Gastrocnemius medialis (tissue), 4 donors: ENCODE measurements around the gene ACTL7A.

ENCODE experiments used
- POLR2A ChIP-seq, 2 donors: fragments of 450-650 bp; IDR thresholded peaks; one replicate each; pipeline ENCODE4 v1.6.1; 2017; ENCODE audit warnings: antibody characterized with exemption in 2 of 2, mild to moderate bottlenecking in 2 of 2, moderate library complexity in 2 of 2
- TF ChIP-seq, protein P1 (sequence below), 5 experiments: fragments of 450-650 bp in 3 of 5; fragments of 200-600 bp in 2 of 5; sonication (generic) in 2 of 5; IDR thresholded peaks in 4 of 5; conservative IDR thresholded peaks in 1 of 5; 1 replicate in 4 of 5; 2 replicates in 1 of 5; pipeline ENCODE4 v1.5.1; 2016 to 2019; ENCODE audit warnings: antibody characterized with exemption in 5 of 5, mild to moderate bottlenecking in 3 of 5, moderate library complexity in 3 of 5

DNA sequence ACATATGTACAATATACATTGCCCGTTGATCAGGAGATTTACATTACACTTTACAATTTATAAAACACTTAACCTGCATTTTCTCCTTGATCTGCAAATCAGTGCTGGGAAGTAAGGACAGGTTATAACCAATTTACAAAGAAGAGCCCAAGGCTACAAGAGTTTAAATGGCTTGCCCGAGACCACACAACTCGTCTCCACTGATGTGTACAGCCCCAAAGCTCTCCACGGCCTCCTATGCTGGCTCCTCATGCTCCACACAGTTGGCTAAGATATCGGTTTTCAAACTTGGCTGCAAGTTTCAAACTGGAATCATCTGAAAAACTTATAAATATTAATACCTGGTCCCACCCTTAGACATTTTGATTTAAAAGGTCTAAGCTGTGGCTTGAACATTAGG lies 16.6 kb upstream of the ACTL7A start:
- no peak for TF ChIP-seq POLR2A (IDR thresholded peaks at IDR 0.05)
- TF ChIP-seq, protein P1, sequence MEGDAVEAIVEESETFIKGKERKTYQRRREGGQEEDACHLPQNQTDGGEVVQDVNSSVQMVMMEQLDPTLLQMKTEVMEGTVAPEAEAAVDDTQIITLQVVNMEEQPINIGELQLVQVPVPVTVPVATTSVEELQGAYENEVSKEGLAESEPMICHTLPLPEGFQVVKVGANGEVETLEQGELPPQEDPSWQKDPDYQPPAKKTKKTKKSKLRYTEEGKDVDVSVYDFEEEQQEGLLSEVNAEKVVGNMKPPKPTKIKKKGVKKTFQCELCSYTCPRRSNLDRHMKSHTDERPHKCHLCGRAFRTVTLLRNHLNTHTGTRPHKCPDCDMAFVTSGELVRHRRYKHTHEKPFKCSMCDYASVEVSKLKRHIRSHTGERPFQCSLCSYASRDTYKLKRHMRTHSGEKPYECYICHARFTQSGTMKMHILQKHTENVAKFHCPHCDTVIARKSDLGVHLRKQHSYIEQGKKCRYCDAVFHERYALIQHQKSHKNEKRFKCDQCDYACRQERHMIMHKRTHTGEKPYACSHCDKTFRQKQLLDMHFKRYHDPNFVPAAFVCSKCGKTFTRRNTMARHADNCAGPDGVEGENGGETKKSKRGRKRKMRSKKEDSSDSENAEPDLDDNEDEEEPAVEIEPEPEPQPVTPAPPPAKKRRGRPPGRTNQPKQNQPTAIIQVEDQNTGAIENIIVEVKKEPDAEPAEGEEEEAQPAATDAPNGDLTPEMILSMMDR (IDR thresholded peaks at IDR 0.05 in 4 of 5, conservative IDR thresholded peaks at IDR 0.05 in 1 of 5) = no peak
